HL-60 (cell line): ENCODE results near the gene USH2A.

Experiments
- CTCF ChIP-seq: IDR thresholded peaks from one replicate; pipeline ENCODE4 v1.5.1; 2011; ENCODE audit warnings: low read length, control low read depth, inconsistent platforms; ENCODE audit not compliant: insufficient read depth
- REST ChIP-seq: IDR thresholded peaks from 2 replicates; pipeline ENCODE4 v1.6.1; 2012; ENCODE audit warnings: low read depth; ENCODE audit not compliant: insufficient replicate concordance
- SPI1 ChIP-seq: IDR thresholded peaks from 2 replicates; pipeline ENCODE4 v1.6.1; 2012; ENCODE audit warnings: low read depth, mild to moderate bottlenecking, borderline replicate concordance

- TF ChIP-seq CTCF: no peak
- no peak for TF ChIP-seq SPI1
- no peak for TF ChIP-seq REST
Measured at GRCh38 chr1:215857317-215857716, 565.9 kb downstream of the USH2A start.
